ENCODE measurements around the gene GFOD1. TPM values are rescaled to one million over a fixed set of nuclear protein-coding genes. Genes with fewer than 3 reads are reported as not detected.

GFOD1 gene
- total RNA-seq, 4 donors from 2014 or later, result 4.7 to 26.6 (median 10.1) TPM

GRCh38 chr6:13375360-13375878 is 112.0 kb downstream of the GFOD1 start:
- Histone ChIP-seq H3K27ac (no peak overlapping the region), H3K4me3 (no peak overlapping the region), H3K9me3 (no peaks in the 10 kb centered on the region), H3K4me1 (no peaks in the 10 kb centered on the region), H3K27me3 (no peaks in the 10 kb centered on the region), H3K36me3 (no peaks in the 10 kb centered on the region)
- DNase-seq, result no peak
- intact Hi-C loops (cut with DNase I; ENCODE audit: low total_unique reads), result no loop called here
- TF ChIP-seq POLR2A (IDR thresholded peaks at IDR 0.05) (no peak), CTCF (IDR thresholded peaks at IDR 0.05) (no peak)

- H3K36me3 ChIP-seq, result no peaks in the 10 kb centered on the region
- no peaks in the 10 kb centered on the region for H3K9me3 ChIP-seq
- TF ChIP-seq POLR2A (IDR thresholded peaks at IDR 0.05) (no peak), CTCF (IDR thresholded peaks at IDR 0.05) (no peak)
- H3K4me1 ChIP-seq, result no peaks in the 10 kb centered on the region
- H3K4me3 ChIP-seq, result no peak overlapping the region
- DNase-seq, result no peak
- H3K27me3 ChIP-seq, result no peaks in the 10 kb centered on the region
- no peak overlapping the region for H3K27ac ChIP-seq
- intact Hi-C loops (cut with DNase I; ENCODE audit: low total_unique reads), result no loop called here
Measured at GRCh38 chr6:13373919-13374318, 113.5 kb downstream of the GFOD1 start.

GRCh38 chr6:13373488-13373886 is 113.9 kb downstream of the GFOD1 start:
- H3K4me3 ChIP-seq, result no peak overlapping the region
- H3K36me3 ChIP-seq, result no peaks in the 10 kb centered on the region
- H3K4me1 ChIP-seq, result no peaks in the 10 kb centered on the region
- intact Hi-C loops (cut with DNase I; ENCODE audit: low total_unique reads), result no loop called here
- no peak overlapping the region for H3K27ac ChIP-seq
- no peaks in the 10 kb centered on the region for H3K9me3 ChIP-seq
- H3K27me3 ChIP-seq, result no peaks in the 10 kb centered on the region
- DNase-seq, result no peak
- TF ChIP-seq POLR2A (IDR thresholded peaks at IDR 0.05) (no peak), CTCF (IDR thresholded peaks at IDR 0.05) (no peak)

GRCh38 chr6:13372688-13373487 is 114.5 kb downstream of the GFOD1 start:
- no peak for DNase-seq
- no peaks in the 10 kb centered on the region for H3K36me3 ChIP-seq
- intact Hi-C loops (cut with DNase I; ENCODE audit: low total_unique reads), result no loop called here
- no peak overlapping the region for H3K27ac ChIP-seq
- no peak overlapping the region for H3K4me3 ChIP-seq
- no peaks in the 10 kb centered on the region for H3K4me1 ChIP-seq
- H3K27me3 ChIP-seq, result no peaks in the 10 kb centered on the region
- TF ChIP-seq POLR2A (IDR thresholded peaks at IDR 0.05), result no peak
- TF ChIP-seq CTCF (IDR thresholded peaks at IDR 0.05), result no peak
- no peaks in the 10 kb centered on the region for H3K9me3 ChIP-seq

GRCh38 chr6:13372076-13372475 is 115.3 kb downstream of the GFOD1 start:
- Histone ChIP-seq H3K27me3 (no peaks in the 10 kb centered on the region), H3K27ac (no peak overlapping the region), H3K36me3 (no peaks in the 10 kb centered on the region), H3K4me1 (no peaks in the 10 kb centered on the region), H3K4me3 (no peak overlapping the region), H3K9me3 (no peaks in the 10 kb centered on the region)
- TF ChIP-seq POLR2A (IDR thresholded peaks at IDR 0.05) (no peak), CTCF (IDR thresholded peaks at IDR 0.05) (no peak)
- intact Hi-C loops (cut with DNase I; ENCODE audit: low total_unique reads), result no loop called here
- DNase-seq, result no peak
